GM23338 (cell line): ENCODE measurements around the gene LRRC34. TPM values are rescaled to one million over a fixed set of nuclear protein-coding genes. Genes with fewer than 3 reads are reported as not detected.

ENCODE experiments used
- ATAC-seq: fragments of 200-7000 bp; cut with Tn5 transposase; 3 replicates; pipeline ENCODE4 v1.9.1; 2020
- DNase-seq: peaks from one replicate; pipeline ENCODE4 v3.0.0-alpha.2; 2015; ENCODE audit warnings: low spot score
- H2AFZ ChIP-seq: fragments of 200-600 bp; sonication (generic); 2 replicates; pipeline ENCODE4 v1.8.0; 2016; ENCODE audit warnings: antibody characterized with exemption, mild to moderate bottlenecking, moderate library complexity
- H3F3A ChIP-seq: fragments of 200-600 bp; sonication (generic); replicated peaks from 2 replicates; pipeline ENCODE4 v1.8.0; 2017; ENCODE audit warnings: antibody characterized with exemption, mixed run types, low read depth
- H3K27ac ChIP-seq: fragments of 200-600 bp; sonication (generic); 2 replicates; pipeline ENCODE4 v1.6.1; 2016; ENCODE audit warnings: low read depth
- H3K27me3 ChIP-seq: fragments of 200-600 bp; sonication (generic); 2 replicates; pipeline ENCODE4 v1.8.0; 2016; ENCODE audit warnings: mild to moderate bottlenecking, mixed run types, moderate library complexity; ENCODE audit not compliant: insufficient read depth
- H3K36me3 ChIP-seq: fragments of 200-600 bp; sonication (generic); 2 replicates; pipeline ENCODE4 v1.8.0; 2016; ENCODE audit warnings: mild to moderate bottlenecking; ENCODE audit not compliant: insufficient read depth
- H3K4me1 ChIP-seq: fragments of 200-600 bp; sonication (generic); 2 replicates; pipeline ENCODE4 v1.8.0; 2016; ENCODE audit warnings: mild to moderate bottlenecking, moderate library complexity; ENCODE audit not compliant: insufficient read depth
- H3K4me2 ChIP-seq: fragments of 200-600 bp; sonication (generic); 2 replicates; pipeline ENCODE4 v1.7.1; 2017; ENCODE audit warnings: mixed run types
- H3K4me3 ChIP-seq: fragments of 200-600 bp; sonication (generic); 2 replicates; pipeline ENCODE4 v1.6.1; 2016; ENCODE audit warnings: mixed run types
- H3K79me2 ChIP-seq: fragments of 200-600 bp; sonication (generic); replicated peaks from 2 replicates; pipeline ENCODE4 v1.8.0; 2017; ENCODE audit warnings: mild to moderate bottlenecking; ENCODE audit not compliant: insufficient read depth
- H3K9me2 ChIP-seq: fragments of 200-600 bp; sonication (generic); 2 replicates; pipeline ENCODE4 v1.8.0; 2017; ENCODE audit not compliant: insufficient read depth
- H4K20me1 ChIP-seq: fragments of 200-600 bp; sonication (generic); replicated peaks from 2 replicates; pipeline ENCODE4 v1.8.0; 2017; ENCODE audit warnings: mild to moderate bottlenecking; ENCODE audit not compliant: insufficient read depth
- H3K27ac Mint-ChIP-seq: 2 replicates; pipeline ENCODE4 v1.8.0; 2020; ENCODE audit warnings: inconsistent platforms, mild to moderate bottlenecking, moderate library complexity, mixed read lengths
- H3K27me3 Mint-ChIP-seq: 3 replicates; pipeline ENCODE4 v1.8.0; 2022; ENCODE audit warnings: low read depth, mild to moderate bottlenecking, moderate library complexity, mixed read lengths, inconsistent platforms; ENCODE audit not compliant: insufficient read depth, poor library complexity
- H3K36me3 Mint-ChIP-seq: 3 replicates; pipeline ENCODE4 v1.8.0; 2021; ENCODE audit warnings: low read depth, mild to moderate bottlenecking, inconsistent platforms, moderate library complexity, mixed read lengths
- H3K4me1 Mint-ChIP-seq: 3 replicates; pipeline ENCODE4 v1.8.0; 2020; ENCODE audit warnings: mild to moderate bottlenecking, inconsistent platforms, mixed read lengths
- H3K4me3 Mint-ChIP-seq: 3 replicates; pipeline ENCODE4 v1.8.0; 2021; ENCODE audit warnings: moderate library complexity, mild to moderate bottlenecking, inconsistent platforms, mixed read lengths
- H3K9me3 Mint-ChIP-seq: 3 replicates; pipeline ENCODE4 v1.8.0; 2020; ENCODE audit warnings: moderate library complexity, mild to moderate bottlenecking, inconsistent platforms, mixed read lengths
- CREB1 ChIP-seq: fragments of 250-450 bp; sonication (Bioruptor Pico); IDR thresholded peaks from 2 replicates; pipeline ENCODE4 v1.5.0; 2020; ENCODE audit warnings: low read depth, mild to moderate bottlenecking, moderate library complexity
- CTCF ChIP-seq, 2 experiments: fragments of 200-600 bp in 1 of 2; sonication (generic) in 1 of 2; conservative IDR thresholded peaks; 2 replicates each; pipeline versions ENCODE4 v1.5.1 to v1.6.1; 2016 to 2017; ENCODE audit warnings: antibody characterized with exemption in 2 of 2, low read depth in 2 of 2, mild to moderate bottlenecking in 2 of 2, moderate library complexity in 1 of 2
- EZH2 ChIP-seq: fragments of 200-600 bp; sonication (generic); IDR thresholded peaks from one replicate; pipeline ENCODE4 v1.8.0; 2017; ENCODE audit warnings: antibody characterized with exemption, mild to moderate bottlenecking, low read depth; ENCODE audit not compliant: unreplicated experiment
- EZH2phosphoT487 ChIP-seq: fragments of 200-600 bp; sonication (generic); IDR thresholded peaks from one replicate; pipeline ENCODE4 v1.8.1; 2018; ENCODE audit warnings: antibody characterized with exemption; ENCODE audit not compliant: unreplicated experiment
- JUNB ChIP-seq: IDR thresholded peaks from one replicate; pipeline ENCODE4 v1.6.1; 2016; ENCODE audit warnings: antibody characterized with exemption; ENCODE audit not compliant: unreplicated experiment
- NANOG ChIP-seq: IDR thresholded peaks from 2 replicates; pipeline ENCODE4 v1.6.1; 2016; ENCODE audit warnings: antibody characterized with exemption, borderline replicate concordance
- POLR2AphosphoS5 ChIP-seq: IDR thresholded peaks from 2 replicates; pipeline ENCODE4 v1.6.1; 2016; ENCODE audit warnings: antibody characterized with exemption, low read depth
- REST ChIP-seq: IDR thresholded peaks from one replicate; pipeline ENCODE4 v1.6.1; 2018; ENCODE audit warnings: antibody characterized with exemption; ENCODE audit not compliant: unreplicated experiment
- STAT1 ChIP-seq: IDR thresholded peaks from one replicate; pipeline ENCODE4 v1.6.1; 2016; ENCODE audit warnings: antibody characterized with exemption; ENCODE audit not compliant: unreplicated experiment
- ZNF114 ChIP-seq: fragments of 250-450 bp; sonication (Bioruptor Pico); IDR thresholded peaks from 2 replicates; pipeline ENCODE4 v1.5.0; 2020; ENCODE audit warnings: mild to moderate bottlenecking, moderate library complexity
- ZNF331 ChIP-seq: fragments of 250-450 bp; sonication (Bioruptor Pico); IDR thresholded peaks from 2 replicates; pipeline ENCODE4 v1.5.0; 2020; ENCODE audit warnings: low read depth, mild to moderate bottlenecking, moderate library complexity
- polyA plus RNA-seq: library from polyadenylated mRNA; unstranded; fragments of >200 nt; fragmentation: Nextera tagmentation; extraction: Ambion mirVana; gene quantifications from 2 replicates; pipeline ENCODE4 v1.2.1, GENCODE V29; 2016
- total RNA-seq: library from RNA; depleted of rRNA; stranded (reverse); fragments of >200 nt; shearing (Covaris generic); gene quantifications from 2 replicates; pipeline ENCODE4 v1.2.3, GENCODE V29; 2014
- TF ChIP-seq, protein P1 (sequence below): IDR thresholded peaks from 2 replicates; pipeline ENCODE4 v1.6.1; 2016; ENCODE audit warnings: antibody characterized with exemption
- TF ChIP-seq, protein P2 (sequence below): fragments of 250-450 bp; sonication (Bioruptor Pico); IDR thresholded peaks from 2 replicates; pipeline ENCODE4 v1.5.0; 2020; ENCODE audit warnings: mild to moderate bottlenecking, moderate library complexity

The LRRC34 gene
- total and polyA plus RNA-seq, 2 experiments from 2014 or later: 9.1 to 15.7 TPM

- peak; percentile 82 for ATAC-seq
- peaks cover 7% of the 10 kb centered on the region; the same call in 1 of the 2 replicates for H3F3A ChIP-seq
- H3K27me3 Mint-ChIP-seq: peaks cover 19% of the 10 kb centered on the region
Observed at GRCh38 chr3:169772897-169773816, 39.5 kb downstream of the LRRC34 start, which contains the start of gene MYNN. TSS of gene MYNN (plus strand) at chr3:169773396. CDS start at chr3:169774296, 900 bp downstream.

More at GRCh38 chr3:169772897-169773816, 39.5 kb downstream of the LRRC34 start, which contains the start of gene MYNN:
- Histone ChIP-seq H3K4me2 (peak within 1 kb of the TSS; percentile 74), H3K36me3 (peaks cover 5% of the 10 kb centered on the region), H2AFZ (peak within 1 kb of the TSS; percentile 86), H3K4me1 (peaks cover 27% of the 10 kb centered on the region), H3K27ac (peak within 1 kb of the TSS; percentile 96), H3K9me2 (no peaks in the 10 kb centered on the region), H3K79me2 (peaks cover 44% of the 10 kb centered on the region), H4K20me1 (no peaks in the 10 kb centered on the region), H3K4me3 (peak within 1 kb of the TSS; percentile 96), H3K27me3 (no peaks in the 10 kb centered on the region)
- H3K27ac Mint-ChIP-seq: peak within 1 kb of the TSS; percentile 98
- TF ChIP-seq ZNF114 (CRISPR knock-in tag) (no peak), POLR2AphosphoS5 (peak; percentile 93), ZNF331 (no peak), JUNB (no peak), EZH2 (no peak), CTCF (conservative IDR thresholded peaks at IDR 0.05; ENCODE audit: low read depth in 2 of 2) (no peak), EZH2phosphoT487 (no peak), REST (no peak), NANOG (no peak), STAT1 (no peak), CREB1 (CRISPR knock-in tag) (peak; percentile 93)
- TF ChIP-seq, protein P1, sequence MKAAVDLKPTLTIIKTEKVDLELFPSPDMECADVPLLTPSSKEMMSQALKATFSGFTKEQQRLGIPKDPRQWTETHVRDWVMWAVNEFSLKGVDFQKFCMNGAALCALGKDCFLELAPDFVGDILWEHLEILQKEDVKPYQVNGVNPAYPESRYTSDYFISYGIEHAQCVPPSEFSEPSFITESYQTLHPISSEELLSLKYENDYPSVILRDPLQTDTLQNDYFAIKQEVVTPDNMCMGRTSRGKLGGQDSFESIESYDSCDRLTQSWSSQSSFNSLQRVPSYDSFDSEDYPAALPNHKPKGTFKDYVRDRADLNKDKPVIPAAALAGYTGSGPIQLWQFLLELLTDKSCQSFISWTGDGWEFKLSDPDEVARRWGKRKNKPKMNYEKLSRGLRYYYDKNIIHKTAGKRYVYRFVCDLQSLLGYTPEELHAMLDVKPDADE: peak; percentile 67
- TF ChIP-seq, protein P2, sequence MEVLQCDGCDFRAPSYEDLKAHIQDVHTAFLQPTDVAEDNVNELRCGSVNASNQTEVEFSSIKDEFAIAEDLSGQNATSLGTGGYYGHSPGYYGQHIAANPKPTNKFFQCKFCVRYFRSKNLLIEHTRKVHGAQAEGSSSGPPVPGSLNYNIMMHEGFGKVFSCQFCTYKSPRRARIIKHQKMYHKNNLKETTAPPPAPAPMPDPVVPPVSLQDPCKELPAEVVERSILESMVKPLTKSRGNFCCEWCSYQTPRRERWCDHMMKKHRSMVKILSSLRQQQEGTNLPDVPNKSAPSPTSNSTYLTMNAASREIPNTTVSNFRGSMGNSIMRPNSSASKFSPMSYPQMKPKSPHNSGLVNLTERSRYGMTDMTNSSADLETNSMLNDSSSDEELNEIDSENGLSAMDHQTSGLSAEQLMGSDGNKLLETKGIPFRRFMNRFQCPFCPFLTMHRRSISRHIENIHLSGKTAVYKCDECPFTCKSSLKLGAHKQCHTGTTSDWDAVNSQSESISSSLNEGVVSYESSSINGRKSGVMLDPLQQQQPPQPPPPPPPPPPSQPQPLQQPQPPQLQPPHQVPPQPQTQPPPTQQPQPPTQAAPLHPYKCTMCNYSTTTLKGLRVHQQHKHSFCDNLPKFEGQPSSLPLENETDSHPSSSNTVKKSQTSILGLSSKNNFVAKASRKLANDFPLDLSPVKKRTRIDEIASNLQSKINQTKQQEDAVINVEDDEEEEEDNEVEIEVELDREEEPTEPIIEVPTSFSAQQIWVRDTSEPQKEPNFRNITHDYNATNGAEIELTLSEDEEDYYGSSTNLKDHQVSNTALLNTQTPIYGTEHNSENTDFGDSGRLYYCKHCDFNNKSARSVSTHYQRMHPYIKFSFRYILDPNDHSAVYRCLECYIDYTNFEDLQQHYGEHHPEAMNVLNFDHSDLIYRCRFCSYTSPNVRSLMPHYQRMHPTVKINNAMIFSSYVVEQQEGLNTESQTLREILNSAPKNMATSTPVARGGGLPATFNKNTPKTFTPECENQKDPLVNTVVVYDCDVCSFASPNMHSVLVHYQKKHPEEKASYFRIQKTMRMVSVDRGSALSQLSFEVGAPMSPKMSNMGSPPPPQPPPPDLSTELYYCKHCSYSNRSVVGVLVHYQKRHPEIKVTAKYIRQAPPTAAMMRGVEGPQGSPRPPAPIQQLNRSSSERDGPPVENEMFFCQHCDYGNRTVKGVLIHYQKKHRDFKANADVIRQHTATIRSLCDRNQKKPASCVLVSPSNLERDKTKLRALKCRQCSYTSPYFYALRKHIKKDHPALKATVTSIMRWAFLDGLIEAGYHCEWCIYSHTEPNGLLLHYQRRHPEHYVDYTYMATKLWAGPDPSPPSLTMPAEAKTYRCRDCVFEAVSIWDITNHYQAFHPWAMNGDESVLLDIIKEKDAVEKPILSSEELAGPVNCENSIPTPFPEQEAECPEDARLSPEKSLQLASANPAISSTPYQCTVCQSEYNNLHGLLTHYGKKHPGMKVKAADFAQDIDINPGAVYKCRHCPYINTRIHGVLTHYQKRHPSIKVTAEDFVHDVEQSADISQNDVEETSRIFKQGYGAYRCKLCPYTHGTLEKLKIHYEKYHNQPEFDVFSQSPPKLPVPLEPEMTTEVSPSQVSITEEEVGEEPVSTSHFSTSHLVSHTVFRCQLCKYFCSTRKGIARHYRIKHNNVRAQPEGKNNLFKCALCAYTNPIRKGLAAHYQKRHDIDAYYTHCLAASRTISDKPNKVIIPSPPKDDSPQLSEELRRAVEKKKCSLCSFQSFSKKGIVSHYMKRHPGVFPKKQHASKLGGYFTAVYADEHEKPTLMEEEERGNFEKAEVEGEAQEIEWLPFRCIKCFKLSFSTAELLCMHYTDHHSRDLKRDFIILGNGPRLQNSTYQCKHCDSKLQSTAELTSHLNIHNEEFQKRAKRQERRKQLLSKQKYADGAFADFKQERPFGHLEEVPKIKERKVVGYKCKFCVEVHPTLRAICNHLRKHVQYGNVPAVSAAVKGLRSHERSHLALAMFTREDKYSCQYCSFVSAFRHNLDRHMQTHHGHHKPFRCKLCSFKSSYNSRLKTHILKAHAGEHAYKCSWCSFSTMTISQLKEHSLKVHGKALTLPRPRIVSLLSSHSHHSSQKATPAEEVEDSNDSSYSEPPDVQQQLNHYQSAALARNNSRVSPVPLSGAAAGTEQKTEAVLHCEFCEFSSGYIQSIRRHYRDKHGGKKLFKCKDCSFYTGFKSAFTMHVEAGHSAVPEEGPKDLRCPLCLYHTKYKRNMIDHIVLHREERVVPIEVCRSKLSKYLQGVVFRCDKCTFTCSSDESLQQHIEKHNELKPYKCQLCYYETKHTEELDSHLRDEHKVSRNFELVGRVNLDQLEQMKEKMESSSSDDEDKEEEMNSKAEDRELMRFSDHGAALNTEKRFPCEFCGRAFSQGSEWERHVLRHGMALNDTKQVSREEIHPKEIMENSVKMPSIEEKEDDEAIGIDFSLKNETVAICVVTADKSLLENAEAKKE (CRISPR knock-in tag): no peak
- H3K9me3 Mint-ChIP-seq: peaks cover 9% of the 10 kb centered on the region; the same call in 1 of the 3 replicates
- peaks cover 42% of the 10 kb centered on the region for H3K36me3 Mint-ChIP-seq
- peak within 1 kb of the TSS; percentile 97 for H3K4me3 Mint-ChIP-seq
- peaks cover 35% of the 10 kb centered on the region for H3K4me1 Mint-ChIP-seq
- DNase-seq: peak; percentile 94
